Keratinocyte (primary cell): ENCODE measurements around the gene CSTF2T. TPM values are rescaled to one million over a fixed set of nuclear protein-coding genes. Genes with fewer than 3 reads are reported as not detected.

ENCODE experiments used
- DNase-seq: peaks from one replicate; pipeline ENCODE4 v3.0.0-alpha.2; 2011; ENCODE audit warnings: low read depth, missing footprints, low spot score
- FAIRE-seq: peaks from 2 replicates; lab custom pipeline; 2011; peaks lifted over from hg19 to GRCh38; lab: Jason Lieb, UNC
- H2AFZ ChIP-seq: 2 replicates; pipeline ENCODE4 v1.6.0; 2012; ENCODE audit warnings: low read length, control low read depth, inconsistent platforms; ENCODE audit not compliant: control insufficient read depth
- H3K27ac ChIP-seq: 2 replicates; pipeline ENCODE4 v1.5.1; 2011; ENCODE audit warnings: low read length; ENCODE audit not compliant: control insufficient read depth, insufficient read depth
- H3K27me3 ChIP-seq: 3 replicates; pipeline ENCODE4 v1.6.0; 2011; ENCODE audit warnings: low read length; ENCODE audit not compliant: control insufficient read depth, insufficient read depth; ENCODE audit errors: extremely low read depth
- H3K36me3 ChIP-seq, 2 experiments: 2 replicates in 1 of 2; 3 replicates in 1 of 2; pipeline ENCODE4 v1.5.1; 2011; ENCODE audit warnings: low read length in 2 of 2, mild to moderate bottlenecking in 1 of 2; ENCODE audit not compliant: control insufficient read depth in 2 of 2, insufficient read depth in 2 of 2; ENCODE audit errors: extremely low read depth in 1 of 2
- H3K4me1 ChIP-seq: 3 replicates; pipeline ENCODE4 v1.5.1; 2011; ENCODE audit warnings: low read length; ENCODE audit not compliant: control insufficient read depth, insufficient read depth; ENCODE audit errors: extremely low read depth
- H3K4me2 ChIP-seq: 3 replicates; pipeline ENCODE4 v1.6.0; 2011; ENCODE audit warnings: low read depth, low read length; ENCODE audit not compliant: control insufficient read depth, insufficient read depth; ENCODE audit errors: extremely low read depth
- H3K4me3 ChIP-seq, 3 experiments: fragments of 200-600 bp in 1 of 3; sonication (generic) in 1 of 3; 2 replicates in 2 of 3; 3 replicates in 1 of 3; pipeline ENCODE4 v1.5.1; 2011 to 2016; ENCODE audit warnings: low read length in 3 of 3, mild to moderate bottlenecking in 3 of 3, control low read depth in 2 of 3, inconsistent platforms in 1 of 3, low read depth in 1 of 3, mixed read lengths in 1 of 3, mixed run types in 1 of 3, moderate library complexity in 1 of 3; ENCODE audit not compliant: control insufficient read depth in 2 of 3, insufficient read depth in 2 of 3; ENCODE audit errors: extremely low read depth in 1 of 3
- H3K79me2 ChIP-seq: 2 replicates; pipeline ENCODE4 v1.6.0; 2012; ENCODE audit warnings: low read length; ENCODE audit not compliant: control insufficient read depth, insufficient read depth
- H3K9ac ChIP-seq: 3 replicates; pipeline ENCODE4 v1.6.0; 2011; ENCODE audit warnings: low read length; ENCODE audit not compliant: control insufficient read depth, insufficient read depth; ENCODE audit errors: extremely low read depth
- H3K9me1 ChIP-seq: 3 replicates; pipeline ENCODE4 v1.6.0; 2011; ENCODE audit warnings: low read length; ENCODE audit not compliant: control insufficient read depth, insufficient read depth; ENCODE audit errors: extremely low read depth
- H3K9me3 ChIP-seq: 2 replicates; pipeline ENCODE4 v1.5.1; 2012; ENCODE audit warnings: low read depth, low read length; ENCODE audit not compliant: control insufficient read depth
- H4K20me1 ChIP-seq: 3 replicates; pipeline ENCODE4 v1.6.0; 2011; ENCODE audit warnings: low read length; ENCODE audit not compliant: control insufficient read depth, insufficient read depth; ENCODE audit errors: extremely low read depth
- EZH2 ChIP-seq: IDR thresholded peaks from one replicate; pipeline ENCODE4 v1.6.1; 2012; ENCODE audit warnings: inconsistent platforms, mild to moderate bottlenecking, low read length, moderate library complexity
- dilution Hi-C: fragments of 300-500 bp; cut with MboI; formaldehyde crosslinking; loops from one replicate; pipeline ENCODE4 v1.7.0; 2020; ENCODE audit warnings: low sequenced_read_pairs; ENCODE audit not compliant: extremely low pct_ligation_motif_present
- polyA plus RNA-seq, 5 experiments: library from polyadenylated mRNA; depleted of rRNA in 3 of 5; stranded (reverse) in 3 of 5; stranded (forward) in 1 of 5; unstranded in 1 of 5; fragments of >200 nt; gene quantifications; 1 replicate in 1 of 5; 2 replicates in 3 of 5; 3 replicates in 1 of 5; pipeline versions ENCODE4 v1.2.1 to v1.2.3, GENCODE V29; 2011 to 2012; ENCODE audit warnings: missing spikeins in 2 of 5, low read depth in 1 of 5, low replicate concordance in 1 of 5
- TF ChIP-seq, protein P1 (sequence below), 3 experiments: IDR thresholded peaks in 1 of 3; conservative IDR thresholded peaks in 1 of 3; optimal IDR thresholded peaks in 1 of 3; 2 replicates in 2 of 3; 3 replicates in 1 of 3; pipeline versions ENCODE3 to v1.5.1; 2011; ENCODE audit warnings: low read length in 3 of 3, mild to moderate bottlenecking in 3 of 3, moderate library complexity in 2 of 3, control low read depth in 1 of 3, inconsistent platforms in 1 of 3; ENCODE audit not compliant: insufficient read depth in 2 of 3; ENCODE audit errors: extremely low read depth in 1 of 3

CSTF2T gene
- polyA plus RNA-seq, 1 donor (not counting 4 experiments of a cell fraction or from before 2014, with no cell fraction given) = 10.8 TPM

DNA sequence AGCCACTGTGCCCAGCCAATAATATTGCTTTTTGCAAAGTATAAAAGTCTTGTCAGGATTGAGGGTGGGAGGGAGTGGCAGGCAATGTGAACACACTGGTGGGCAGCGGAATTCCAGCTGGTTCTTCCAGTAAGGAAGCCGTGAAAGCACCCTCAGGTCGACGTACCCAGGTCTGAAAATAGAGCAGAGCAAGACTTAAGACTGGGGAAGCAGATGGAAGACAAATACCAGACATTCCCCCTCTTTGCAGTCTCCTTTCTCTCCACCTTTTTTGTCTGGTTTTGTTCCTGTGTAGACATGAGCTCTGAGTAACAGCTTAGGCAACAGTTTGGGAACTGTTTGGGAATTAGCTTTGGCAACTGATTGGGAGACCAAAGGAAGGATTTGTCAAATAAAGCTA, 17.6 kb upstream of the CSTF2T start:
- H3K4me1 ChIP-seq = no peaks in the 10 kb centered on the region
- no peak overlapping the region for H3K4me3 ChIP-seq
- H2AFZ ChIP-seq = peak overlapping the region; percentile 27
- no peak overlapping the region for H3K27ac ChIP-seq
- no peaks in the 10 kb centered on the region for H4K20me1 ChIP-seq
- H3K9ac ChIP-seq = no peak overlapping the region
- no peaks in the 10 kb centered on the region for H3K27me3 ChIP-seq
- no peak for DNase-seq
- no peak for FAIRE-seq
- TF ChIP-seq, protein P1, sequence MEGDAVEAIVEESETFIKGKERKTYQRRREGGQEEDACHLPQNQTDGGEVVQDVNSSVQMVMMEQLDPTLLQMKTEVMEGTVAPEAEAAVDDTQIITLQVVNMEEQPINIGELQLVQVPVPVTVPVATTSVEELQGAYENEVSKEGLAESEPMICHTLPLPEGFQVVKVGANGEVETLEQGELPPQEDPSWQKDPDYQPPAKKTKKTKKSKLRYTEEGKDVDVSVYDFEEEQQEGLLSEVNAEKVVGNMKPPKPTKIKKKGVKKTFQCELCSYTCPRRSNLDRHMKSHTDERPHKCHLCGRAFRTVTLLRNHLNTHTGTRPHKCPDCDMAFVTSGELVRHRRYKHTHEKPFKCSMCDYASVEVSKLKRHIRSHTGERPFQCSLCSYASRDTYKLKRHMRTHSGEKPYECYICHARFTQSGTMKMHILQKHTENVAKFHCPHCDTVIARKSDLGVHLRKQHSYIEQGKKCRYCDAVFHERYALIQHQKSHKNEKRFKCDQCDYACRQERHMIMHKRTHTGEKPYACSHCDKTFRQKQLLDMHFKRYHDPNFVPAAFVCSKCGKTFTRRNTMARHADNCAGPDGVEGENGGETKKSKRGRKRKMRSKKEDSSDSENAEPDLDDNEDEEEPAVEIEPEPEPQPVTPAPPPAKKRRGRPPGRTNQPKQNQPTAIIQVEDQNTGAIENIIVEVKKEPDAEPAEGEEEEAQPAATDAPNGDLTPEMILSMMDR (optimal IDR thresholded peaks at IDR 0.05 in 1 of 3, IDR thresholded peaks at IDR 0.05 in 1 of 3, conservative IDR thresholded peaks at IDR 0.05 in 1 of 3; ENCODE audit: extremely low read depth in 1 of 3, insufficient read depth in 2 of 3, low read length in 3 of 3) = no peak
- TF ChIP-seq EZH2 = no peak
- H3K9me1 ChIP-seq = no peaks in the 10 kb centered on the region
- H3K4me2 ChIP-seq = no peak overlapping the region
- H3K36me3 ChIP-seq = no peaks in the 10 kb centered on the region
- H3K9me3 ChIP-seq = no peaks in the 10 kb centered on the region
- H3K79me2 ChIP-seq = no peaks in the 10 kb centered on the region
- dilution Hi-C loops = no loop called here

DNA sequence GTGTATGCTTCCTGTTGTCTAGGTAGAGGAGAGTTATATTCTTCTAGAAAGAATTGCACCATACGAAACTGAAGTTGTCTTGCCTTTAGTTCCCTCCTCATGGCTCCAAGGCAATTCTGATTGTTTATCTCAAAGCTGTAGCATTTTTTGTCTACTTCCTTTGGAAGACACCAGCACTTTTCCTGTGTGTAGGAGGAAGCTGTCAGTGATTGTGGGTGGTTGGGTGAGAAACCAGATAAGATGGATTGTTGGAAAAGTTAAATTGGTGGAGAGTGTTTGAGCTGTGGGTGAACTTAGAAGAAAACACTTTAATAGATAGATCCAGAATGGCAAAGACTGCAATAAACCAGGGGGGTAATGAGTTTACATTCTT, 12.1 kb upstream of the CSTF2T start:
- FAIRE-seq = no peak
- H3K4me3 ChIP-seq = no peak overlapping the region
- TF ChIP-seq, protein P1 (optimal IDR thresholded peaks at IDR 0.05 in 1 of 3, IDR thresholded peaks at IDR 0.05 in 1 of 3, conservative IDR thresholded peaks at IDR 0.05 in 1 of 3; ENCODE audit: extremely low read depth in 1 of 3, insufficient read depth in 2 of 3, low read length in 3 of 3) = no peak
- no peak for TF ChIP-seq EZH2
- H3K9ac ChIP-seq = no peak overlapping the region
- no peaks in the 10 kb centered on the region for H3K4me1 ChIP-seq
- H3K4me2 ChIP-seq = no peak overlapping the region
- no peaks in the 10 kb centered on the region for H3K79me2 ChIP-seq
- no peaks in the 10 kb centered on the region for H4K20me1 ChIP-seq
- H3K36me3 ChIP-seq = no peaks in the 10 kb centered on the region
- H3K27ac ChIP-seq = no peak overlapping the region
- no peaks in the 10 kb centered on the region for H3K27me3 ChIP-seq
- H3K9me1 ChIP-seq = no peaks in the 10 kb centered on the region
- DNase-seq = no peak
- dilution Hi-C loops = no loop called here
- H2AFZ ChIP-seq = no peak overlapping the region
- no peaks in the 10 kb centered on the region for H3K9me3 ChIP-seq
